GM18517 (cell line): ENCODE measurements around the gene FBXO15.

ENCODE experiments used
- ATAC-seq: cut with Tn5 transposase; IDR thresholded peaks from one replicate; pipeline ENCODE4 v1.9.1; 2021; ENCODE audit warnings: mild to moderate bottlenecking, moderate library complexity; ENCODE audit not compliant: unreplicated experiment

Gene FBXO15, protein sequence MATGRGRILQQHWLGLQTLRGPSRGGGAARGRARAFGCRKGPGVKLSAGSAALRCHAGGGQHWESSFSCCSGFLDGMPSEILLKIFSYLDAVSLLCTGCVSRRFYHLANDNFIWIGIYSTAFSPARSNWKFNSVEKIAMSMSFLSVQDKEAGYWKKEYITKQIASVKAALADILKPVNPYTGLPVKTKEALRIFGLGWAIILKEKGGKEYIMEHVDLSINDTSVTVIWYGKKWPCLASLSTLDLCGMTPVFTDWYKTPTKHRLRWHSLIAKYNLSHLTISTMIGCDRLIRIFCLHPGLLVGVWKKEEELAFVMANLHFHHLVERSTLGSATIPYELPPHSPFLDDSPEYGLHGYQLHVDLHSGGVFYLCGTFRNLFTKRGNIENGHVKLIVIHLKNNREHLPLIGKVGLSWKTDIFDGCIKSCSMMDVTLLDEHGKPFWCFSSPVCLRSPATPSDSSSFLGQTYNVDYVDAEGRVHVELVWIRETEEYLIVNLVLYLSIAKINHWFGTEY

DNA sequence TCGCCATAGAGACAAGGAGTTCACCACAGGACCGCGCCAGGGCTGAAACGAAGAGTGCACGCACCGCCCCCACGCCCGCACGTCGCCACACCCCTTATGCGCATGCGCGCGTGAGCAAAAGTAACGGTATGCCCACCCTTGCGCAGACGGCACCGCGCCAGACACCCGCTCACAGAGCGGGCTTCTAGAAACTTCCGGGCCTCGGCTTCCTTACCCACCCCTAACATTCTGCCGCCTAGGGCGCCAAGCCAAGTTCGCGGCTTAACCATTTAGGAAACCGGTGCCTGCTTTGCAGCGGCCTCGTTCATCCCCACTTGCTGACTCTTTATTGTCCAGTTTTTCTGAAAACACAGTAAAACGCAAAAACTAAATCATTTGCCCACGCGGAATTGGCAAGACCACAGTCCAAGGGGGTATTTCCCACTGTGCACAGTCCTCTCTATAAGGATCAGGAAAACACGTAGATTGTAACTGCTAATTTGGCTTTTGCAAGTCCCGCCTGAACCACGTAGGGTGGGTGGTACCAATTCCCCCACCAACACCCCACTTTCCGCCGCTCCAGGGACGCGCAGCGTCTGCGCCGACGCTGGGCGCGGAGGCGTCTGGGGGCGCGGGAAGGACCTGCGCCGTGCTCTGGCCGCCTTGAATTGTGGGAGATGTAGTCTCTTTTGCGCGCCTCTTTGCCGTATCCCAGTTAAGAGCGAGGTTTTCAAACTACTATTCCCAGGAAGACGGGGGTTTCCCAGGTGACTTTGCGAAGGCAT, at the start of gene FBXO15, which contains the start of gene TIMM21:
Gene FBXO15 (minus strand): TSS at position 56 of the 764 bp plus-strand sequence. CDS start 49 bp downstream, at position 7.
Gene TIMM21 (plus strand): TSS at position 745 of the 764 bp plus-strand sequence. CDS start 286 bp downstream, outside the sequence.
- peak; percentile 88 for ATAC-seq

DNA sequence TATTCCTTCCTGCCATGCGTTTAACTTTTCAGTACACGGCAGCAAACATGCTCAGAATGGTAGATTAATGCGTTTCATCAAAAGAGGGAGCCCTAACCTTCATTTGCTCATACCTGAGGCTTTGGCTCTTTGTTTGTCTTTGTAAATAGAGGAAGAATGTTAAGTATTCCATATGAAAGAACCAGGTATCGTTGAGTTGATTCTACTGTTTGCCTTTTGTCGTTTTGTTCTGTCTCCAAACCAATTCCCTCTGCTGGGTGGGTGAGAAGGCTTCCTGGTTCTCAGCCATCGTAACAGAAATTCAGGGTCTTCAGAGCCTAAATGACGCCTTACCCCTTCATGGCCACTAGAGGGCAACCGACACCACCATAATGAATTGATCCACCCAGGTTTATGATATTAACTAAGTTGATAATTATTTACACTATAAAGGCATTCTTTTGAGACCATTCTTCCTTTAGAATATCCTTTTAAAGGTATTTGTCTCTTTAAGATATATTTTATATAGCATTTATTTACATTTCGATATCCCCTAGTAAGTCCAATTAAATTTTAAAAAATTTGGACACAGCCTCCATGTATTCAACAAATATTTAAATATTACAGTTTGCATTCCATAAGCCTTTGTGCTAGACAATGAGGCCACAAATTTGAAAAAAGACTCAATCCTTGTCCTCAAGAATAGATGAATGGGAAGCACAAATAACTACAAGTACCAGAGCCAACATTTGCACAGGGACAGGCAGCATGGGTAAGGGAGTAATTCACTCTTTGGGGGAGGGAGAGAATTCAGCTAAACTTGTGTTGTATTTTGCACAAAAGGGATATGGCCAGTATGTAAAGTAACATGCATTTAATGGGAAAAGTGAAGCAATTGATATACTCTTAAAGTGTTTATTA, 48.8 kb upstream of the FBXO15 start:
- ATAC-seq: peak; percentile 92

DNA sequence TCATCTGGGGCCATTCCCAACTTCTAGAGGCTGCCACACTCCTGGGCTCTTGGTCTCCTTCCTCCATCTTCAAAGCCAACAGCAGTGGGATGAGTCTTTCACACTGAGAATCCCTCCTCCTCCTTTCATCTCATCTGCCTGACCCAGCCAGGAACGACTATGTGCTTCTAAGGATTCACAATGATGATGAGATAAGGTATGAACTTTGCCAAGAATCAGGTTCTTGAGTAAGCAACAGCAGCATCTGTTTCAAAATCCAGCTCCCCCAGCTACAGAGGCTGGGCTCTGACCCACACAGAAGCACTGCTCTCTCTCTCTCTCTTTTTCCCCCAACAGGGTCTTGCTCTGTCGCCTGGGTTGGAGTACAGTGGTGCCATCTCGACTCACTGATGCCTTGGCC, 47.1 kb upstream of the FBXO15 start:
- no peak for ATAC-seq

DNA sequence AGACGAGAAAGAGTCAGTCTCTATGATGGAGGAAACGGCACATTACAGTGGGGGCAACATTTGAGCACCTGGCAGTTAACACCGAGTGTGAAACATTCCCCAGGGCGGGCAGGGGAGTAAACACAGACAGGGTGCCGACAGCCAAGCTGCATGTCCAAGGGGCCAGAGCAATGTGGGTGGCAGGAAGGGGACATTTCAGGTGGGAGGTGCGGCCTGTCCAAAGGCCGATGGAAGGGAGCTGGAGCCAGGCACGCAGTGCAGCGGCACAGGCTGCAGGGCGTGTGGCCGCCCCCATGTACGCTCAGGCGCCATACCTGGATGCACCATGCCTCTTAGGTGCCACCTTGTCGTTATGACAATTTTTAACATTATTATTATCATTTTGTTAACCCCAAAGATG, 43.9 kb upstream of the FBXO15 start:
- no peak for ATAC-seq

DNA sequence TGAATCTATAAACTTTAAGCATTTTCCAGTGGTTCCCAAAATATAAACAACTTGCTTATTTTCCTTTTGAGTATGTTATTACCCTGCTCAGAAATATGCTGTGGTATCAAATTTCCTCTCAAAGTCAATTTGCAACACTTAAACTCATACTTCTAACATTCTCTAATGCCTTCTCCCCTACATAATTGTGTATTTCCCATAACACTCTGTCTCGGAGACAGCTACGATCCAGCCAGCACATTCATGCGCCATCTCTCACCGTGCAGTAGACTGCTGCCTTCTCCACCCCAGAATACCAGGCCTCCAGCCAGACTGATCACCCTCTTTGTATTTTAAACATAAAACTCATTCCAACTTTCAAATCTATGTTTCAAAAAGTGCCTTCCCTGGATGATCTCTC, 42.5 kb upstream of the FBXO15 start:
- no peak for ATAC-seq

DNA sequence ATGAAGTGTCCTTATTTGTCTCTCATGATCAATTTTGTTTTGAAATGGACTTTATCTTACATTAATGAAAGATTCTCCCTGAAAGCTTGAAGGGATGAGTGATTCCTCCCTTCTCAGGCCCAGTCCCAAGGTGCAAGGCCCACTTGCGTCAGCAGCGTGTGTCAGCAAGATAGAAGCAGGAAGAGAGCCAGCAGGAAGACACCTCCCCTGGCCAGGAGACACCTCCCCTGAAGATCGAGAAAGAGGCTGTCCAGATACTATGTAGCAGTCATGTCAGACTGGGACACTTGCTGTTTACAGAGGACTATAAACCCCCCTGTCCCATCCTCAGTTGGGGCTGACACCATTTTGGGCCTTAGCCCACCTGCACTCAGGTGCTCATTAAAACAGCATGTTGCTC, 39.0 kb upstream of the FBXO15 start:
- no peak for ATAC-seq

DNA sequence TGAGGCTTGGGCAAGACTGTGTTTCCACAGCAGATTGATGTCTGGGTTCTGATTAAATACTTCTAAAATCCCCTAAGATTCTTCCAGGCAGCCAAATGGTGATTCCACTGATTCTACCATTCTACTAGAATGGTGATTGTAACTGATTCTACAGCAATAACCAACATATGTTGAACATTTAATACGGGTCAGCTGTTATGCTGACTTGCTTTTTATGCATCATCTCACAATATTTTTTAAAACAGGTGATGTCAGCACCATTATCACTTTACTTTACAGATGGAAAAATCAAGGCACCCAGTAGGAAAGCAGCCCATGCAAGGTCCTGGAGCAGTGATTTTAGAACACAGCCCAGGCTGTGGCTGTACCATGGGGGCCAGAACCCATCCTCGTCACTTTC, 38.2 kb upstream of the FBXO15 start:
- no peak for ATAC-seq

DNA sequence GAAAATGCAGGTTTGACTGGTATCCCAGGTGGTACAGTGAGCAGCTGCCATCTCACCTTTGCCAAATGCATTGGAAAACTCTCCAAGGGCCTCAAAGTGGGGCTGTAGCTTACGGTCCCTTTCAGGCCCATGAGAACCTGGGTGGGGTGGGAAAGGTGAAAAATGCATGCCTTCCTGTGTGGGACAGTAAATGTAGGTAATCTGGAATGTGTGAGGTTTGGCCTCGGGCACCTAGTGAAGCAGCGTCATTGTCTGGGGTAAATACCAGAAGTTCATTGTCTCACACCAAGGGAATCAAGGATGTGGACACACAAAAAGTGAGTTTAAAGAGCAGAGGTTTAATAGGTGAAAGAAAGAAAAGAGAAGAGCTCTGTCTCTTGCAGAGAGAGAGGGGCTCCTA, 37.2 kb upstream of the FBXO15 start:
- ATAC-seq: no peak

DNA sequence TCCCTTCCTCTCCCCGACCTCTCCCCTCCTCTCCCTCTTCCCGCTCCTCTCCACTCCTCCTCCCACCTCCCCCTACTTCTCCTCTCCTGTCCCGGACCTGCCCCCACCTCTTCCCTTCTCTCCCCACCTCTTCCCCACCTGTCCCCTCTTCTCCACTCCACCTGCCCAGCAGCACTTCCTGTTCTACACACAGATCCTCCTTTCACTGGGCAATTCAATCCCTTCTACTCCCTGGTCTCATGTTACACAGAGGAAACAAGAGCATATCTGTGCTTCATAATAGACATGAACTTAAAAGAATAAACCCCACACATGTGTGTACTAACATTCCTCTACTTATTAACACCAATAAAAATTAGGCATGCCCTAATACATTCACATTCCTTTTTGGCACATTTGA, 35.5 kb upstream of the FBXO15 start:
- ATAC-seq: no peak

DNA sequence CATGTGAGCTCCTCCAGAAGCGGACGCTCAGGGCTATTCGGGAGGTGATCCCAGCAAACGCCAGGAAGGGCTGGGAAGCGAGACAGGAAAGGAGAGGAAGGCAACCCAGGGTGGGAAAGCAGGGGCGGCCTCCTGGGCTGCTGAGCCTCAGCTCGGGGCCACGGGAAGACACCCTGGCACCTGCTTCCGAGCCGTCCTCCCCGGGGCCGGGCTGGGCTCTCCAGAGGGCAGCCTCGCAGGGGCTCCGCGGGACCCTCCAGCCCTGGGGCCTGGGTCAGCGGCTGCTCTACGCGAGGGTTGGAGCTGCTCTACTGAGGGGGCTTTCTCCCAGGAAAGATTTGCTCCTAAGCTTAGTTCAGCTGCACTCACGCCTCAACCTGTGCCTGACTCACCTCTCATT, 34.7 kb upstream of the FBXO15 start:
- no peak for ATAC-seq

DNA sequence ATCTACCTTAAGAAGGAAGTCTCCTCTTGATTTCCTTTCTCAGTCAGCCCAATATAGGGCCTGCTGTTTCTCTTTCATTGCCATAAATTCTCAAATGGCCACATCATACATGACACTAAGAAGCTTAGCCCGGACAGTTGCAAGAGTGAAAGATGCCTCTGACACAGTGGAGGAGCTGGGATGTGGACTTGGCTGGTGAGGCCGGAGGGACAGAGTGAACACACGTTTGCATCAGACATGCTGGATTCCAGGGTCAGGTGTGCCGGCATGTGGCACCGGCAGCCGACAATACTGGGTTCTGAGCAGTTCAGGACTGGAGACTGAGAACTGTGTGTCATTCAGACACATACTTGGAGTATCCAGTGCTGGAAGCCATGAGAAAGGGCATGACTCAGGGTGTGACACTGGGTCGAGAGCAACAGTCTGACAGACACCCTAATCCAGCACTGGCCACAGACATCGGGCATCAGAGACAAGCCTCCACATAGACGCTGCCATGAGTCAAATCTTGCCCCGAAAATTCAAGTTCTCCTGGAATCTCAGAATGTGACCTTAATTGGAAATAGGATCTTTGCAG, 32.1 kb upstream of the FBXO15 start:
- ATAC-seq: no peak

DNA sequence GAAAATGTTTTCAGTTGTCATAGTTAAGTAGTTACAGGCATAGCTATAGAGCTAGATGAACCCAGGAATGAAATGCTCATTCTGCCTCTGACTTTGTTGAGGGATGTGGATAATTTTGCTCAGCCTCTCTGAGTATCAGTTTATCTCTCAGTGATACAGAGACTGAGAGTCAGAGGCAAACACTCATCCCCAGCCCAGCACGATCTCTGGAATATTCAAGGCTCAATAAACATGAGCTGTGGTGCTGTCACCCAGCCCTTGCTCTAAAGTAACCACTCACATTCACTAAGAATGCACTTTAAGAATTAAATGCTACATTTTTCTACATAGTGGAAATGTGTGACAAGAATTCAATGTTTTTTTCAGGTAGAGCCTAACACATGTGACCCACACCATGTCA, 31.2 kb upstream of the FBXO15 start:
- no peak for ATAC-seq

DNA sequence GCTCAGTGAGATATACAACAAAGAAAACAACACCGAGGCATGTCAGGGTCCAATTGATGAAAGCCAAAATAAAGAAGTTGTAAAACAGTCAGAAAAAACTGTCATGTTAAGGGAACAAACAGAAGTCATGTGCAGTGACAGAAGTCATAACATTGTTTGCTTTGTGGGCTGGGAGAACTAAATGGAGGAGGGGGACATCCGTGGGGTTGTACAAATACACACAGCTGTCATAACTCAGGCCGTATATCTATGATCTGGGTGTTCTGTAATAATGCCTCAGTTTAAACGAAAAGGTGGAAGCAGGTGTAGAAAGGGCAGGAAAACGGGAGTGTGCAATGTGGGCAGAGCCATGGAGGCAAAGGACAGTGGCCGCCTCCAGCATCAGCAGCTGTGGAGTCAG, 28.0 kb upstream of the FBXO15 start:
- ATAC-seq: no peak

DNA sequence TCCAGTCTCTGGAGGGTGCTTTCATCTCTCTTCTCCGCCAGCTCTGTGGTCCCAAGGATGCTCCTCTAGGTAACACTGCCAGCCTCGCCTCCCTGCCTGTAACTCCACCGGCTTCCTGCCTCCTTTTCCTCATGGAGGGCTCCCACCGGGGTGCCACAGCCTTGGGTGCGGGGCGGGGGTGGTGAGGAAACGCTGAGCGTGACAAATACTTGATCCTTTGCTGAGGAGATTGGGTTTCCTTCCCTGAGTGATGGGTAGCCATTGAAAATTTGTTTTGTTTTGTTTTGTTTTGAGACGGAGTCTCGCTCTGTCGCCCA, 25.8 kb upstream of the FBXO15 start:
- ATAC-seq: no peak

DNA sequence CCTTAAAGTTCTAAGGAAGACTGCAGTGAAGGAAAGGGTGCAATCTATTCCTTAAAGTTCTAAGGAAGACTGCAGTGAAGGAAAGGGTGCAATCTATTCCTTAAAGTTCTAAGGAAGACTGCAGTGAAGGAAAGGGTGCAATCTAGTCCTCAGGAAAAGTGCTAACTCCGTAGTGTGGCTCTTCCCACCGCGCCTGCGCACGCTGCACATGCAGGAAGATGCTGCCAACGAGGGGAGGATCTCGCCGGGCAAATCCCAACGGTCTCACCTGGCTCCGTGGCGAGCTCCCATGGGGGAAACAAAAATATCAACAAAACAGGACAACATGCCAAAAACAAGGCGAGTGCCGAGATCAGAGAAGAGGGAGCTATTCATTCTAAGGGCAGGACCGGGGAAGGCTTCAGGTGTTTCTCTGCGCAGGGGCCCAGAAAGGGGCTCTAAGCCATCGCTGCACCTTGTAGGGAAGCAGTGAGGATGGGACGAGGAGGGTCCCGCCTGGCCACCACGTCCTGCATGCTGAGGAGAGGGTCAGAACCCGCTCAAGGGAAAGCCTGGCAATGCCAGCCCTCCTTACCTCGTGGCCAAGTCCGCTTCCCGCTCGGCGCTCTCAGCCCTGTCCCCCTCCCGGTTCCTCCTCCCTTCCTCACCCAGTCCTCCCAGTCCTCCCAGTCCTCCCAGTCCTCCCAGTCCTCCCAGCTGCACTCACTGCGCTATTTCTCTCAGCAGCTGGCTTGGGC, 25.2 kb upstream of the FBXO15 start:
- ATAC-seq: no peak

DNA sequence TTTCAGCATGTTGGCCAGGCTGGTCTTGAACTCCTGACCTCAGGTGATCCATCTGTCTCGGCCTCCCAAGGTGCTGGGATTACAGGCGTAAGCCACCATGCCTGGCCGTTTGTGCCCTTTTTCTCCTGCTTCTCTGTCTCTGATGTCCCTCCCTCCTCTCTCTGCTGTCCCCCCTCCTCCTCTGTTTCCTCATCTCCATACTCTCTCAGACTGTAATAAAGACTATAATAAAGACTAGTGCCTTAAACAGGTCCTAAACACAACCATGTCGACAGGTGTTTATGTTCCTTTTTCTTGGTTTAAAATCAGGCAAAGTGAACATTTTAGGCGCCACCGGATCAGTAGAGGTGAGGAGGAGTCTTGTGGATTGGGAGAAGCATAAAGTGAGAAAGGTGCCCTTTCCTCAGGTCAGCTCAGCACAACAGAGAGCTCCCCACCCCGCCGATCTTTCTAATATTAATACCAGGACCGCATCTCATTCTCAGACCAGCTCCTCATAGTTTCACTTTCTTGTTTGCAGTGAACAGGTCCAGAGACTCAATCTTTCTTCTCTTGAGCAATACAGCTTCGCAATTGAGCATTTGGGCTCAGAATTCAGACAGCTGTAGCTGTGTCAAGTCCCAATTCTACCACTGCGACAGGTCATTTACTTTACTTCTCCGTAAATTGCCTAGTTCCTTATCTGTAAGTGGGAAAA, 24.4 kb upstream of the FBXO15 start:
- peak; percentile 90 for ATAC-seq

DNA sequence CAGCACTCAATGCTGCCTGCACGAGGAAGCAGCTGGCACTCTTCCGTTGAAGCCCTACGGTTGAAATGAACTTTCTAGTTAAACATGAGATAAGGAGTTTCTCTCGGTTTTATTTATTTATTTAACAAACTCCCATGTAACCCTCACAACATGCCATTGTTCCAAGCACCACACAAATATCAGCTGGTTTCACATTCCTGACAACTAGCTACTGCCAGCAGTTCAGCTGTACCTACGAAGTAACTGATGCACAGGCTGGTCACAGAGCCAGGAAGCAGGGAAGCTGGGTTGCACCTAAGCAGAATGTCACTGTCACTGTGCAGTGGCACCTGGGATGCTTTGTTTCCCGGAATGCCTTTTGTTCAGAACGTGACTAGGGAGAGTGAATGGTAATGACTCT, 18.8 kb upstream of the FBXO15 start:
- ATAC-seq: no peak

DNA sequence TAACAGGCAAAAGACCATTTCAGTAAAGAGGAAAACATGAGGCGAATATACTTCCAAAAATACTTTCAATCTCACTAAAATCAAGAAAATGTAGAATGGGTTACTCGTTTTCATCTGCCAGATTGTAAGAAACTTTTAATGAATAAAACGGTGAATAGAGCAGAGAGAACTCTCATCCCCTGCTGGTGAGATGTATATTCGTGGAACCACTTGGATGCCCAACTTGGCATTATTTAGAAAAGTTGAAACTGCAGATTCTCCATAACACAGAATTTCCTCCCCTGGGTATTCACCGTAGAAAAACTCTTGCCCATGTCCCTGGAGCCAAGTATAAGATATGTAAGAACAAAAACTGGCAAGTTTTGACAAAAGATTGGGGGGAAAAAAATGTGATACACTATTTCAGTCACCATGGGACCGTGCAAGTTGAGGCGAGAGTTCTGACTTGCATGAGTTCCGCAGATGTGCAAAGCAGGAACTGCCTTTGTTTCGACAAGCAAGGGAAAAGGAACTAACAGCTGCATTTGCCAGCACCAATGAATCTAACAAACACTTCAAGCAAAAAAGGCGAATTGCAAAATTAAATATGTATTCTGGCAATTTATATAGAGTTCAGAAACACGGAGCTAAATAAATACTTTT, 15.5 kb upstream of the FBXO15 start:
- ATAC-seq: no peak

DNA sequence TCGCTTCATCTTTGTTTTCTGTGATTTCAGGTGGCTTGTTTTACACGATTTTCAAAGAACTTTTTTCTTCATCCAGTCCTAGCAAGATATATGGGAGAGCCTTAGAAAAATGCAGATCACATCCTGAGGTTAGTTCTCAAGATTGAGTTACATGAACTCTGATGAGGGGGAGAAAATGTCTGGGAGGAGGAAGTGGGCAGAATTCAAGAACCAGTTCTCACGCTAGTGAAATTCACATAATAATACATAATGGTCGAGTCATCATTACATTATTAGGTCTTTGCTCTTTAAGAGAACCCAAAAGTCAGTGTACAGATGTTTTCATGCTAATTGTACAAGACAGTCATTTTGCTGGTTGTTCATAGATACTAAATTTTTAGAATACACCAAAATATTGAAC, 7.6 kb upstream of the FBXO15 start:
- ATAC-seq: no peak
